LHCN-M2 (cell line): Measurements from ENCODE around the gene EP400. TPM values are rescaled to one million over a fixed set of nuclear protein-coding genes. Genes with fewer than 3 reads are reported as not detected.
A peak's percentile ranks its signal among the peaks of the same experiment; 100 is the strongest.
"Not testable (repeated sequence)": the region's sequence is repeated elsewhere in the genome, so short reads cannot be mapped to it uniquely, and the experiment has no call there.

Experiments
- DNase-seq: peaks from one replicate; pipeline ENCODE4 v3.0.0-alpha.2; 2012; ENCODE audit warnings: low read depth
- total RNA-seq: library from RNA; depleted of rRNA; stranded (reverse); fragments of >200 nt; gene quantifications from 2 replicates; pipeline ENCODE4 v1.2.3, GENCODE V29; 2014

EP400 gene
- total RNA-seq, 1 experiment from 2014 or later = 10.4 TPM

DNA sequence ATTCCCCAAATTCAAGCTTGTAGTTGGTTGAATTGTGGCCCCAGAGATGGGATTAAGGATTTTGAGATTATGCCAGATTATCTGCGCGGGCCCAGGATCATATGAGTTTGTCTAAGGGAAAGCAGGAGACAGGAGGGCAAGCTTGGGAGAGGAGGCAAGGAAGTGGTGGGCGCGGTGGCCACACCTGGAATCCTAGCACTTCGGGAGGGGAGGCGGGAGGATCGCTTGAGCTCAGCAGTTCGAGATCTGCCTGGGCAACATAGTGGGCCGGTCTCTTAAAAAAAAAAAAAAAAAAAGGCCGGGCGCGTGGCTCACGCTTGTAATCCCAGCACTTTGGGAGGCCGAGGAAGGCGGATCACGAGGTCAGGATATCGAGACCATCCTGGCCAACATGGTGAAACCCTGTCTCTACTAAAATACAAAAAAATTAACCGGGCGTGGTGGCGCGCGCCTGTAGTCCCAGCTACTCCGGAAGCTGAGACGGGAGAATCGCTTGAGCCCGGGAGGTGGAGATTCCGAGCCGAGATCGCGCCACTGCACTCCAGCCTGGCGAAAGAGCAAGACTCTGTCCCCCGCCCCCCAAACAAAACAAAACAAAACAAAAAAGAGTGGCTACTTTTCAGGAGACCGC, 21.5 kb upstream of the EP400 start:
- no peak for DNase-seq

DNA sequence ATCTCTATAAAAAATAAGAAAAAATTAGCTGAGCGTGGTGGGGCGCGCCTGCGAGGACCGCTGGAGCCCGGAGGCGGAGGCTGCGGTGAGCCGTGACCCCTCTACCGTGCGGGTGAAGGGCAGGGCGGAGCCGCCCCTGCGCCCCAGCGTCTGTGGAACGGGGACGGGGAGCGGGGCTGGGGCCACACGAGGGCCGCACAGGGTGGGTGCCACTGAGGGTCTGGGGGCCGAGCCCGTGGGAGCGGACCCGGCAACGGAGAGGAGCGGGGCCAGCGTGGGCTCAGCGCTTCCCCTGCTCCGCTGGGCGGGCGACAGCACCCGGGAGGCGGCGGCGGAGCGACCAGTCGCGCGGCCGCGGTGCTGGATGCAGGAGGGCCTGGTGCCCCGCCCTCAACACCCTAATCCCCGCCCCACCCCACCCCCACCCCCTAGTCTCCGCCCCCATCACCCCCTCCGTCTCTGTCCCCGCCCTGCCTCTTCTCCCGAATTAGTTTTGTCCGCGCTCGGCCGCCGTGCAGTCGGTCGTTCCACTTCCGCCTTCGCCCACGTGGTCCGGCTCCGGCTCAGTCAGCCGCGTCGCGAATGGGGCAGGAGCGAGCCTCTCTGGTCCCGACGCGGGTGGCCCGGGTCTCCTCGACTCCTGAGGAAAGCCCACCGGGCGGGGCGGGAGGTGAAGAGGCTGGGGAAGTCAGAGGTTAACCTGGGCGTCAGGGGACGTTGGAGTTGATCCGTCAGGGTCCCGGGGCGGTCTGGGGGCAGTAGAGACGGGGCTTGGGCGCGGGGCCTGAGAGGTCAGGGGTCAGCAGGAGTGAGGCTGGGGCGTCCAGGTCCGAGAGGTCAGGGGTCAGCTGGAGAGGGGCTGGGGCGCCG, 20.8 kb upstream of the EP400 start, which contains the start of gene PUS1:
PUS1 (plus strand) TSS at position 566 of the 870 bp plus-strand sequence. CDS start 447 bp downstream, outside the sequence.
- peak; percentile 92 for DNase-seq

DNA sequence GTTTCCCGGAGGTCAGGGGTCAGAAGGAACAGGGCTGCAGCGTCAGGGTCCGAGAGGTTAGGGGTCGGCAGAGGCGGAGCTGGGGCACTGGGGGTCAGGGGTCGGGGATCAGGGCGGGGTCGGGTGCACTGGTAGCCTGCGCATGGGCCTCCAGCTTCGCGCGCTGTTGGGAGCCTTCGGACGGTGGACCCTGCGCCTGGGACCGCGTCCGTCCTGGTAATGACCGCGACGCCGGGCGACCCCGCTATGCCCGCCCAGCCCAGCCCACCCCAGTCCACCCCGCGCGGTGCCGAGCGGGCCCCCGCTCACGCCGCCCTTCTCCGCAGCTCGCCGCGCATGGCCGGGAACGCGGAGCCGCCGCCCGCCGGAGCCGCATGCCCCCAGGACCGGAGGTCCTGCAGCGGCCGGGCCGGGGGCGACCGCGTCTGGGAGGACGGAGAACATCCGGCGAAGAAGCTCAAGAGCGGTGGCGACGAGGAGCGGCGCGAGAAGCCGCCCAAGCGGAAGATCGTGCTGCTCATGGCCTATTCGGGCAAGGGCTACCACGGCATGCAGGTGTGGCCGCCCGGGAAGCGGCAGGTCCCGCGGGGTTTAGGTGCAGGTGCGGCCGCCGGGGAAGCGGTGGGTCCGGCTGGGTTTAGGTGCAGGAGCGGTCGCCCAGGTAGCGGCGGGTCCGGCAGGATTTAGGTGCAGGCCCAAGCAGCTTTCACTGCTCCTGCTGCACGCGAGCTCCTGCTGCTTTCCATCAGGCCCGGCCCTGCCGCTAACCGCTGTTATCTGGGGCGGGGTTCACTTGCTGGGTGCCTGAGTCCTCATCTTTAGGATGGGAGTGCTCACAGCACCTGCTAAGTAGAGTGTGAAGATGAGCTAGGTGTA, 19.9 kb upstream of the EP400 start:
- DNase-seq = peak; percentile 23

DNA sequence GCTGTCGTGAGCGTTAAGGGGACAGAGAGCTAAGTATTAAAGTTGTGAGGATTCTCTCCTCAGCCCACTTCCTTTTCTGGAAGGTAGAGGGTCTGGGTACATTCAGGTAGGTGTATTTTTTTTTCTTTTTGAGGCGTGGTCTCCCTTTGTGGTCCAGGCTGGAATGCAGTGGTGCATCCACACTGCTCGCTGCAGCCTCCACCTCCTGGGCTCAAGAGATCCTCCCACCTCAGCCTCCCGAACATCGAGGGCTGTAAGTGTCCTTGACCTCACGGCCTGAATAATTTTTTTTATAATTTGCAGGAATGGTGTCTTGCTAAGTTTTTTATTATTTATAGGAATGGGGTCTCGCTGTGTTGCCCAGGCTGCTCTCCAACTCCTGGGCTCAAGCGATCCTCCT, 19.2 kb upstream of the EP400 start:
- DNase-seq = no peak

DNA sequence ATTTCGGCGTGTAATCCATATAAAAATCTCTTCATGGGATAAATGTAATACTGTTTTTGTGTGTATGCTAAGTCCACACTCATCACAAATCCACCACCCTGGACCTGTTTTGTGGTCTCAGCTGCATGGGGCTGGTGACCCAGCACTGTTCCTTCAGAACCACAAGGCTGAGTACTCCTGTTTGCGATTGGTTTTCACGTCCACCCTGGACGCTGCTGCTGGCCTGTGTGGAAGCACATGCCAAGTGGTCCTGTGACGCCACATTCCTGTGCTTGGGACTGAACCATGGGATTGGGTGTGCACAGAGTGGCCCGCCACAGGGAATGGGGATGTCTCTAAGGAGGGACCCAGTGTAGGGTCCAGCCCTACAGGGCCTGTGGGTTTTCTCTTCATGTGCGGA, 16.4 kb upstream of the EP400 start:
- no peak for DNase-seq

DNA sequence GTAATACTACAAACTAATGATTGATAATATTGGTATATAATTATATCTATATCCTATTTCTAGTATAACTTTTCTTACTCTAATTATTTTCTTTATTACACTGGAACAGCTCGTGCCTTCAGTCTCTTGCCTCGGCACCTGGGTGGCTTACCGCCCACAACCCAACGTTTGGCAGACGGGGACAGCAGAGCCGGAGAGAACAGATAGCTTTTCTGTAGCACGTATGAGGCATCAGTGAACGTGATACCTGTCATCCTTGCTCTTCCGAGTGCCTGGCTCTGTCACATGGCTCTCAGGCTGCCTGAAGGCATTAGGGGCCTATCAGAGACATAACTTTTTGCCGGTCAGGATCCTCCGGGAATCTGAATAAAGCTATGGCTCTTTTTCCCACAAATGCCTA, 15.2 kb upstream of the EP400 start:
- DNase-seq = no peak

DNA sequence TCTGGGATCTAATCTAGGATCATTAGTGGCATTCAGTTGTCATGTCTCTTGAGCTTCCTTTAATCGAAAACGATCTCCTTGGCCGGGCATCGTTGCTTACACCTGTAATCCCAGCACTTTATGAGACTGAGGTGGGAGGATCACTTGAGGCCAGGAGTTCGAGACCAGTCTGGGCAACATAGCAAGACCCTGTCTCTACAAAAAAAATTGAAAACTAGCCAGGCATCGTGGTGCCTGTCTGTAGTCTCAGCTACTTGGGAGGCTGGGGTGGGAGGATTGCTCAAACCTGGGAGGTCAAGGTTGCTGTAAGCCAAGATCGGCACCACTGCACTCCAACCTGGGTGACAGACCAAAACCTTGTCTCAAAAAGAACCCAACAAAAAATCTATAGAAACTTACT, 11.7 kb upstream of the EP400 start:
- no peak for DNase-seq

DNA sequence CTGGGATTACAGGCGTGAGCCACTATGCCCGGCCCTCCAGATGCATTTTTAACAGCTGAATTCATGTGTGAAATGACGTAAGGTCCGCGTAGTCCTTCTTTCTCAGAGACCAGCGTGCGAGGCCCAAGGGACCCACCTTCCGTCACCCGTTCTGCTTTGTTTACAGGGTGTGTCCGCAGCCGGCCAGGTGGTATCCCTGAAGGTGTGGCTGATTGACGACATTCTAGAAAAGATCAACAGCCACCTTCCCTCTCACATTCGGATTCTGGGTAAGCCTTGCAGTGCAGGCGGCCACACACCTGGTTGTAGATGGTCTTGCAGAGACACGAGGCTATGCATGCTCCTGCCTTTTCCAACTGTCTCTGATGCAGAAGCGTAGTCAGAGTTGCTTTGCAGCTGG, 10.7 kb upstream of the EP400 start:
- no peak for DNase-seq

DNA sequence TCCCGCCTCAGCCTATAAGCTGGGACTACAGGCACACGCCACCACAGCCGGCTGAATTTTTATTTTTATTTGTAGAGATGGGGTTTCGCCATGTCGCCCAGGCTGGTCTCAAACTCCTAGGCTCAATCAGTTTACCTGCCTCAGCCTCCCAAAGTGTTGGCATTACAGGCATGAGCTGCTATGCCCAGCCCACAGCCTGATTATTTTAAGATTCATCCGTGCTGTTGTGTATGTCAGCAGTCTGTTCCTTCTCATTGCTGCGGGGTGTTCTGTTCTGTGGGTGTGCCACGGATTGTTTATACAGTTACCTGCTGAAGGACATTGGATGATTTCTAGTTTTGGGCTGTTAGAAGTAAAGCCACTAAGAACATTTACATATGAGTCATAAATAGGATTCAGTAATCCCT, 9.6 kb upstream of the EP400 start:
- DNase-seq = no peak

DNA sequence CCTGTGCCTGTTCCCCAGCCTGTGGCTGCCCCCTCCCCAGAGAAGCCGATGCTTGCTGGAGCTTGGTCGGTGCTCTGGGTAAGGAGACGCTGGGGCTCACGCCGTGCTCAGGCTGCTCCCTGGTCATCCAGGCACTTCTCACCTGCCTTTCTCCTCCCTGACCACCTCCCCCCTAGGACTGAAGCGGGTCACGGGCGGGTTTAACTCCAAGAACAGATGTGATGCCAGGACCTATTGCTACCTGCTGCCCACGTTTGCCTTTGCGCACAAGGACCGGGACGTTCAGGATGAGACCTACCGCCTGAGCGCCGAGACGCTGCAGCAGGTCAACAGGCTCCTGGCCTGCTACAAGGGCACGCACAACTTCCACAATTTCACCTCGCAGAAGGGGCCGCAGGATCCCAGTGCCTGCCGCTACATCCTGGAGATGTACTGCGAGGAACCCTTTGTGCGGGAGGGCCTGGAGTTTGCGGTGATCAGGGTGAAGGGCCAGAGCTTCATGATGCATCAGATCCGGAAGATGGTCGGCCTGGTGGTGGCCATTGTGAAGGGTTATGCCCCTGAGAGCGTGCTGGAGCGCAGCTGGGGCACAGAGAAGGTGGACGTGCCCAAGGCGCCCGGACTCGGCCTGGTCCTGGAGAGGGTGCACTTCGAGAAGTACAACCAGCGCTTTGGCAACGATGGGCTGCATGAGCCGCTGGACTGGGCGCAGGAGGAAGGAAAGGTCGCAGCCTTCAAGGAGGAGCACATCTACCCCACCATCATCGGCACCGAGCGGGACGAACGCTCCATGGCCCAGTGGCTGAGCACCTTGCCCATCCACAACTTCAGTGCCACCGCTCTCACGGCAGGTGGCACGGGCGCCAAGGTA, 8.4 kb upstream of the EP400 start:
- DNase-seq = no peak

DNA sequence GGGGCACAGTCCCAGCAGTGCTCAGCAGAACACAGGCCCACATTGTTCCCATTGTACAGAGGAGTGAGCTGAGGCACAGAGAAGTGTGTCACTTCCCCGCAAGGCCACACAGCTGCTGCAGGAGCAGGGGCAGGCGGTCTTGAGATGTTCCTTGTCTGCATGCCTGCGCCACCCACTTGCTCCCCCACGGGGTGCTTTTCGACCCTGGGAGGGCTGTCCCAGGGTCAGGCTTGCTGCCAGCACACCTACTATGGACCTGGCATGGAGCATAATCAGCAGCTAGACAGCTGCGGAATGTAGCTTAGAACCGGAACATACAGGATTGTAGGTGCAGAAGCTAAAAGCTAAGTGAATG, 7.8 kb upstream of the EP400 start:
- no peak for DNase-seq

DNA sequence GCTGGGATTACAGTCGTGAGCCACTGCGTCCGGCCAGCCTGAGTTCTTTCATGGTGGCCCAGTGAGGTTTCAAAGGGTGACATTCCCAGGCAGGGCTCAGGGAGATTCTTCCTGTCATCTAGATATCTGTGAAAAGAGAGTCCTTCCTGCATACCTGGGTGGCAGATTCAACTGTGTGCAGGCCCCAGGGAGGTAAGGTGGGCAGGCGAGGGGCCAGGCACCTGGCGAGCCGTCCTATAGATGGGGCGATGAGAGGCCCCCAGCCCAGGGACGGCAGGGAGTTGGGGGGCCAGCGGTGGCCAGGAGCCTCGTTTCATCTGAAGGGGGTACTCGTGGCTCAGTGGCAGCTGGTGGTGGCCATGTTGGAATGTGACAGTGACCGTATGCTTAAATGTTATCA, 7.1 kb upstream of the EP400 start:
- DNase-seq = no peak

DNA sequence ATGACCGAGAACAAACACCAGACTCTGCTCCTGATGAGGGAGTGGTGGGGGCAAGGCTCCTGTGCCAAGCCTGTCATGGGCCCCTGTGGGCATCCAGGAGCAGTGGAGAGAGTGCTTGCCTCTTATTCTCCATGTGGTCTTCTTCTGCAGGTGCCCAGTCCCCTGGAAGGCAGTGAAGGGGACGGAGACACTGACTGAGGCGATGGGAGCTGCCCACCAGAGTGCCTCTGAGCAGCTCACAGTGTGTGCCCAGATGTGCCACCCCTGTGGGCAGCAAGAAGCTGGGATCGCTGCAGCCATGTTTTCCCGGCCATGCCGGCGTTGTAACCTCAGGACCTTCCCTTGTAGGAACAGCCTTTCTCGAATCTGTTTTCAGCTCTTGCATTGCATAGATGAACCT, 6.4 kb upstream of the EP400 start:
- no peak for DNase-seq

DNA sequence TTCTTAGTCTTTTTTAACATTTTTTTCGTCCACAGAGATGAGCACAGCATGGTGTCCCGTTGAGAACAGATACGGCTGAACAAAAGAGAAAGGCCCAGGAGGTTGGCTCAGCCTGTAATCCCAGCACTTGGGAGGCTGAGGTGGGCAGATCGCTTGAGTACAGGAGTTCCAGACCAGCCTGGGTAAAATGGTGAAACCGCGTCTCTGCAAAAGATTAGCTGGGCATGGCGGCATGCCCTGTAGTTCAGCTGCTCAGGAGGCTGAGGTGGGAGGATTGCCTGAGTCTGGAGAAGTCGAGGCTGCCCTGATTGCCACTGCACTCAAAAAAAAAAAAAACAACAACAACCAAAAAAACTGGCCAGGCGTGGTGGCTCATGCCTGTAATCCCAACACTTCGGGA, 5.9 kb upstream of the EP400 start:
- no peak for DNase-seq

DNA sequence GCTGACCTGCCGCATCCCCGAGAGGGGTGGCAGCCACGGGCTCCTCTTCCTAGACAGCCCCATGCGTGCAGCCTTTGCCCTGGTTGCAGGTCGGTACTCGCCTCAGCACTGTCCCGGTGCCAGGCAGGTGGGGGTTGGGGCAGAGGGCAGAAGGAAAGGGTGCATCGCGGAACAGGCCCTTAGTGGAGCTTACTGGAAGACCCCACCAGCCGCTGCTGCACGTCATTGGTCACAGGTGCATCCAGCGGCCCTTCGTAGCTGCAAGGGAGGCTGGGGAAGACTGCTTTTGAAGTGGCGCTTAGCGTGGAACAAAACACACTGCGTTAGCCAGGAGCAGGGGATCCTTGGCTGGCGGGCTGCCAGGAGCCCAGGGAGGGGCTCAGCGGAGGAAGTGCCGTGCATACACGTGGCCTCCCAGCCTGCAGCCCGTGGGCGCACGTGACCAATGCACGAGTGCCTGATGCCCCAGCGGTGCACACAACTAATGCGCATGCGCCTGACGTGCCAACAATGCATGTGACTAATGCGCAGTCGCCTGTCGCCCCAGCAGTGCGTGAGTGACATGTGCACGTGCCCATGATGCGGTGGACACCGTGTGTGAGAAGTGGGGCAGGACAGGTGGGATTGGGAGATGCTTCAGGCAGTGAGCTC, 5.0 kb upstream of the EP400 start:
- no peak for DNase-seq

DNA sequence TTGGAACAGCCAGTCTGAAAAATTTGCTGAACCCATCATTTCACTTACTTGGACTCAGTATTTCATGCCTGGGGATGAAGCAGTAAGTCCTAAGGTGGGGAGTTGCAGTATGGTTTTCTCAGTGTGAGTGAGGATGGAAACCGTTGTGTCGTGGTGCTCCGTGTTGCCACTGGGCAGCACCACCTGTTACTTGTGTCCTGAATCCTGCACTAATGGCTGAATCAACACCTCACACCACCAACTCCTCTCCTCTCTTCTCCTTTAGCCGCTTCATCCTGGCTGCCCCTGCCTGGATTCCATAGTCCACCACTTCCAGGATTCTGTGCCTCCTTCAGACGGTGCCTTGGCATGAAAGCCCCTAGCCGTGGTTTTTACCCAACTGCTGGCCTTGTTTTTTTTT, 3.0 kb upstream of the EP400 start:
- no peak for DNase-seq

DNA sequence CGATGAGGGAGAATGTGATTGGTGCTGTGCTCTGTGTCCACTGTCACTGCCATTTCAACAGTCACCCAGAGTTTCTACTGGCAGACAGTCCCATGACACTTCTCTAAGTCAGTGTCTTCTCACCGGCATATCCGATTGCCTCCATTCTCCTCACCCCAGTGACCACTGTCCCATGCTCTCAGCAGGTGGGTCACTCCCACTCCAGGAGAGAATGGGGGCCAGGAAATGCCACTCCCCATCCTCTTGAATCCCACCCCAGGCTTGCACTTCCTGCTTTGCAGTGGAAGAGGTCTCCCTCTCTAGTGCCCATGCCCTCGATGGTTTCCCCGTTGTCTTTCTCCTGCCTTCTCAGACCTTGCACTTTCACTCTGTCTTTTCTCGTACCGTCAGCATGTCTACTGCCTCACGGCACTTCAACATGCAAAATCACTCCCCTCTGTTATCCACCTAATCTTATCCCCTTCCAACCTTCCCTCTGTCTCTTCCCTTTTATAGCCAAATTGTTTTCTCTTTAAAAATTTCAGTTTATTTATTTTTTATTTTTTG, 2.2 kb upstream of the EP400 start:
- no peak for DNase-seq

DNA sequence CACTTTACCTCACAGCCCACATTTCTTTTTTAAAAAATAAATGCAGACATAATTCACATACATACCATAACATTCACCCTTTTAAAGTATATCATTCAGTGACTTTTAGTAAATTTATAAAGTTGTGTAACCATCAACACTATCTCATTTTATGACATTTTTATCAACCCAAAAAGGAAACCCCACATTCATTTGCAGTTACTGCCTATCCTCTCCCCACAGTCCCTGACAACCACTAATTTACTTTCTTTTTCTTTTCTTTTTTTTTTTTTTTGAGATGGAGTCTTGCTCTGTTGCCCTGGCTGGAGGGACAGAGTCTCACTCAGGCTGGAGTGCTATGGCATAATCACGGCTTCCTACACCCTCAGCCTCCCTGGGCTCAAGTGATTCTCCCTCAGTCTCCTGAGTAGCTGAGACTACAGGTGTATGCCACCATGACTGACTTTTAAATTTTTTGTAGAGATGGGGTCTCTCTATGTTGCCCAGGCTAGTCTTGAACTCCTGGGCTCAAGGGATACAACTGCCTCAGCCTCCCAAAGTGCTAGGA, 1.5 kb upstream of the EP400 start:
- no peak for DNase-seq

DNA sequence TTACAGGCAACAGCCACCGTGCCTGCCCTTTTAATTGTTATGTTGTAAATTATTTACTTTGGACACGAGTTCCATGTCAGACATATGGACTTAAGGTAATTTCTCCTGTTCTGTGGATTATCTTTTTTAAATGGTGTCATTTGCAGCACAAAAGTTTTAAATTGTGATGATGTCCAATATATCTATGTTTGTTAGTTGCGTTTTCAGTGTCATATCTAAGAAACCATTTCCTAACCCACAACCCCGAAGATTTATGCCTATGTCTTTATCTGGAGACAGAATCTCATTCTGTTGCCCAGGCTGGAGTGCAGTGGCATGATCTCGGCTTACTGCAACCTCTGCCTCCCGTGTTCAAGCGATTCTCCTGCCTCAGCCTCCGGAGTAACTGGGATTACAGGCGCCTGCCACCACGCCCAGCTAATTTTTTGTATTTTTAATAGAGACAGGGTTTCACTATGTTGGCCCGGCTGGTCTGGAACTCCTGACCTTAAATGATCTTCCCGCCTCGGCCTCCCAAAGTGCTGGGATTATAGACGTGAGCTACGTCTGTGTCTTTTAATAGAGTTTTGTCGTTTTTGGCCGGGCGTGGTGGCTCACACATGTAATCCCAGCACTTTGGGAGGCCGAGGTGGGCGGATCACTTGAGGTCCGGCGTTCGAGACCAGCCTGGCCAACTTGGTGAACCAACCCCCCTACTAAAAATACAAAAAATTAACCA, 870 bp upstream of the EP400 start:
- DNase-seq = not testable (repeated sequence)
